G401.6 (cell line): ENCODE results near the gene EGR2.

Source experiments
- FAIRE-seq: peaks from 2 replicates; lab custom pipeline; 2012; peaks lifted over from hg19 to GRCh38; lab: Jason Lieb, UNC

EGR2 gene

GRCh38 chr10:62817766-62818425 lies 1.7 kb upstream of the EGR2 start:
- FAIRE-seq: no peak

- FAIRE-seq: no peak
Observed at GRCh38 chr10:62817121-62817765, 1.1 kb upstream of the EGR2 start.

GRCh38 chr10:62816076-62816330 lies 163 bp downstream of the EGR2 start:
- FAIRE-seq: no peak

GRCh38 chr10:62815381-62816075 lies 638 bp downstream of the EGR2 start:
- FAIRE-seq: no peak

- FAIRE-seq: no peak
Observed at GRCh38 chr10:62814756-62815380, 1.3 kb downstream of the EGR2 start.

GRCh38 chr10:62813981-62814380 lies 2.2 kb downstream of the EGR2 start:
- no peak for FAIRE-seq

- FAIRE-seq: no peak
Observed at GRCh38 chr10:62813453-62813852, 2.7 kb downstream of the EGR2 start.

GRCh38 chr10:62812672-62813439 lies 3.3 kb downstream of the EGR2 start:
- no peak for FAIRE-seq

- FAIRE-seq: no peak
Observed at GRCh38 chr10:62811159-62811875, 4.8 kb downstream of the EGR2 start.

- FAIRE-seq: no peak
Observed at GRCh38 chr10:62810156-62810902, 5.8 kb downstream of the EGR2 start.

GRCh38 chr10:62806251-62806650 lies 9.9 kb downstream of the EGR2 start:
- FAIRE-seq: no peak

- FAIRE-seq: no peak
Observed at GRCh38 chr10:62805231-62806099, 10.7 kb downstream of the EGR2 start.

GRCh38 chr10:62804356-62805230 lies 11.6 kb downstream of the EGR2 start, which contains the start of gene ADO:
Gene ADO, plus strand, starts transcription at chr10:62804720. Its CDS starts 340 bp downstream, at chr10:62805060.
- FAIRE-seq: no peak

GRCh38 chr10:62803724-62804355 lies 12.3 kb downstream of the EGR2 start:
- FAIRE-seq: no peak

- no peak for FAIRE-seq
Observed at GRCh38 chr10:62801871-62802270, 14.3 kb downstream of the EGR2 start.

GRCh38 chr10:62796896-62797295 lies 19.3 kb downstream of the EGR2 start:
- FAIRE-seq: no peak

GRCh38 chr10:62795762-62796161 lies 20.4 kb downstream of the EGR2 start:
- no peak for FAIRE-seq

- no peak for FAIRE-seq
Observed at GRCh38 chr10:62795100-62795499, 21.1 kb downstream of the EGR2 start.

- FAIRE-seq: no peak
Observed at GRCh38 chr10:62794306-62794705, 21.9 kb downstream of the EGR2 start.
